COR-L47 (cell line): ENCODE results near the gene KRTAP5-4.
"Not testable (repeated sequence)": the region's sequence is repeated elsewhere in the genome, so short reads cannot be mapped to it uniquely, and the experiment has no call there.

ENCODE experiments used
- DNase-seq: peaks from one replicate; lab custom pipeline; 2025; lab: John Stamatoyannopoulos, UW

KRTAP5-4 gene

GRCh38 chr11:1637628-1638027 lies 15.7 kb upstream of the KRTAP5-4 start:
- no peak for DNase-seq

GRCh38 chr11:1636291-1636950 lies 14.5 kb upstream of the KRTAP5-4 start:
- no peak for DNase-seq

- DNase-seq: no peak
Observed at GRCh38 chr11:1633864-1634263, 11.9 kb upstream of the KRTAP5-4 start.

GRCh38 chr11:1632053-1632714 lies 10.2 kb upstream of the KRTAP5-4 start:
- DNase-seq: no peak

GRCh38 chr11:1631066-1631568 lies 9.2 kb upstream of the KRTAP5-4 start:
- no peak for DNase-seq

- no peak for DNase-seq
Observed at GRCh38 chr11:1630271-1630670, 8.3 kb upstream of the KRTAP5-4 start.

GRCh38 chr11:1629326-1630185 lies 7.6 kb upstream of the KRTAP5-4 start, which contains the start of gene KRTAP5-5:
Gene KRTAP5-5, plus strand, starts transcription at chr11:1629775. Its CDS starts 66 bp downstream, at chr11:1629841.
- no peak for DNase-seq

- no peak for DNase-seq
Observed at GRCh38 chr11:1628506-1629325, 6.8 kb upstream of the KRTAP5-4 start.

- DNase-seq: no peak
Observed at GRCh38 chr11:1625541-1625940, 3.6 kb upstream of the KRTAP5-4 start.

- DNase-seq: no peak
Observed at GRCh38 chr11:1624621-1625020, 2.7 kb upstream of the KRTAP5-4 start.

GRCh38 chr11:1623716-1624115 lies 1.8 kb upstream of the KRTAP5-4 start:
- no peak for DNase-seq

GRCh38 chr11:1619449-1619848 lies 2.5 kb downstream of the KRTAP5-4 start:
- DNase-seq: no peak

- DNase-seq: no peak
Observed at GRCh38 chr11:1618231-1618630, 3.7 kb downstream of the KRTAP5-4 start.

GRCh38 chr11:1608363-1608762 lies 13.6 kb downstream of the KRTAP5-4 start, which contains the start of gene KRTAP5-3:
Gene KRTAP5-3, minus strand, starts transcription at chr11:1608463. Its CDS starts 78 bp downstream, at chr11:1608385.
- no peak for DNase-seq

GRCh38 chr11:1607901-1608300 lies 14.0 kb downstream of the KRTAP5-4 start:
- DNase-seq: not testable (repeated sequence)

- DNase-seq: not testable (repeated sequence)
Observed at GRCh38 chr11:1607156-1607845, 14.6 kb downstream of the KRTAP5-4 start.

GRCh38 chr11:1605923-1606322 lies 16.0 kb downstream of the KRTAP5-4 start:
- not testable (repeated sequence) for DNase-seq

GRCh38 chr11:1604711-1605110 lies 17.2 kb downstream of the KRTAP5-4 start:
- no peak for DNase-seq

- no peak for DNase-seq
Observed at GRCh38 chr11:1604181-1604580, 17.8 kb downstream of the KRTAP5-4 start.

GRCh38 chr11:1603629-1604028 lies 18.3 kb downstream of the KRTAP5-4 start:
- DNase-seq: no peak

GRCh38 chr11:1601663-1602062 lies 20.3 kb downstream of the KRTAP5-4 start:
- DNase-seq: not testable (repeated sequence)
